AG10803 (cell line): Measurements from ENCODE around the gene WNT8B.

ENCODE experiments used
- DNase-seq: peaks from one replicate; pipeline ENCODE4 v3.0.0; 2010; ENCODE audit warnings: low read depth
- H3K4me3 ChIP-seq: 2 replicates; pipeline ENCODE4 v1.5.1; 2011; ENCODE audit warnings: mild to moderate bottlenecking, low read length, control low read depth
- TF ChIP-seq, protein P1 (sequence below): conservative IDR thresholded peaks from 2 replicates; pipeline ENCODE4 v1.5.1; 2011; ENCODE audit warnings: mild to moderate bottlenecking, low read length, control low read depth, inconsistent platforms

Gene WNT8B

DNA sequence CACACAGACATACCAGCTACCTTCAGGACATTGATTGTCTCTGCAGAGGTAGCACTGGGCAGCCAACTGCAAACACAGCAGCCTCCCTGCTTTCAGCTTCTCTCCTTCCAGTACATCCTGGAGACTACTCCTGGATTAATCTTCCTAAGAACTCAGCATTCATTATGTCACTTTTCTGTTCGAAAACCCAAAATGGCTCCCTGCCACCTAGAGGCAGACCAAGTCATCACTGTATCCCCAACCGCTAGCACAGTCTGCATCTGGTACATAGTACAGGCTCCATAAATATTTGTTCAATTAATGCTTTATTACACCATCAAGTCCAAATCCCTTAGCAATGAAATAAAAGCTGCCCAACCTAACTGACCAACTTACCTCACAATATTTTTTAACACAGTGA, 61.8 kb downstream of the WNT8B start:
- TF ChIP-seq, protein P1, sequence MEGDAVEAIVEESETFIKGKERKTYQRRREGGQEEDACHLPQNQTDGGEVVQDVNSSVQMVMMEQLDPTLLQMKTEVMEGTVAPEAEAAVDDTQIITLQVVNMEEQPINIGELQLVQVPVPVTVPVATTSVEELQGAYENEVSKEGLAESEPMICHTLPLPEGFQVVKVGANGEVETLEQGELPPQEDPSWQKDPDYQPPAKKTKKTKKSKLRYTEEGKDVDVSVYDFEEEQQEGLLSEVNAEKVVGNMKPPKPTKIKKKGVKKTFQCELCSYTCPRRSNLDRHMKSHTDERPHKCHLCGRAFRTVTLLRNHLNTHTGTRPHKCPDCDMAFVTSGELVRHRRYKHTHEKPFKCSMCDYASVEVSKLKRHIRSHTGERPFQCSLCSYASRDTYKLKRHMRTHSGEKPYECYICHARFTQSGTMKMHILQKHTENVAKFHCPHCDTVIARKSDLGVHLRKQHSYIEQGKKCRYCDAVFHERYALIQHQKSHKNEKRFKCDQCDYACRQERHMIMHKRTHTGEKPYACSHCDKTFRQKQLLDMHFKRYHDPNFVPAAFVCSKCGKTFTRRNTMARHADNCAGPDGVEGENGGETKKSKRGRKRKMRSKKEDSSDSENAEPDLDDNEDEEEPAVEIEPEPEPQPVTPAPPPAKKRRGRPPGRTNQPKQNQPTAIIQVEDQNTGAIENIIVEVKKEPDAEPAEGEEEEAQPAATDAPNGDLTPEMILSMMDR: no peak
- no peak for DNase-seq

DNA sequence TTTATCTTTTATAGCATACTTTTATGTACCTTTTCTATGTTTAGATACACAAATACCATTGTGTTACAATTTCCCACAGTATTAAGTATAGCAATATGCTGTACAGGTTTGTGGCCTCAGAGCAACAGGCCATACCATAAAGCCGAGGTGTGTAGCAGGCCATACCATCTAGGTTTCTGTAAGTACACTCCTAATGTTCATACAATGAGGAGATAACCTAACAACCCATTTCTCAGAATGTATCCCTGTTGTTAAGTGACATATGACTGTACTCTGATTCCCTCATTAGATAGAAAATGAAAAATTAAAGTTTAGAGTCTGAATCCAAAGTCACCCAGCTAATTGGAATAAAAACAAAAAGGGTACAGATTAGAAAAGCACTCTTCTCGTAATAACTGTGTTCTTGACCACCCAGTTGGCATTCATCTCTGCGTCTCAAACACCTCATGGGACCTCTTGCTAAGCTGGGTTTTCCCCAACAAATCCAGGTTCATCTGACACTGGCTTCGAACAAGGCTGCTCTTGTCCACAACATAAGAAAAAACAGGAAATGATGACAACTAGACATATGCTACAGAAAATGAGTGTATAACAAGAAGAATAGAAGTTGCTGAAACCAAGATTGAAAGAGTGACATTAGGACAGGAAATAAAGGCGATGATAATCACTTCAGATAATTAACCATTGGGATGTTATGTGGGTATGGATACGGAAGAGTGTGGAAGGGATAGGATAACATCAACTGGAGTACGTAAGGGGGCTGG, 65.5 kb downstream of the WNT8B start:
- peak overlapping the region; percentile 97 for H3K4me3 ChIP-seq
- no peak for DNase-seq
- TF ChIP-seq, protein P1: no peak

More for the DNA sequence above, 61.8 kb downstream of the WNT8B start:
- H3K4me3 ChIP-seq: no peak overlapping the region

DNA sequence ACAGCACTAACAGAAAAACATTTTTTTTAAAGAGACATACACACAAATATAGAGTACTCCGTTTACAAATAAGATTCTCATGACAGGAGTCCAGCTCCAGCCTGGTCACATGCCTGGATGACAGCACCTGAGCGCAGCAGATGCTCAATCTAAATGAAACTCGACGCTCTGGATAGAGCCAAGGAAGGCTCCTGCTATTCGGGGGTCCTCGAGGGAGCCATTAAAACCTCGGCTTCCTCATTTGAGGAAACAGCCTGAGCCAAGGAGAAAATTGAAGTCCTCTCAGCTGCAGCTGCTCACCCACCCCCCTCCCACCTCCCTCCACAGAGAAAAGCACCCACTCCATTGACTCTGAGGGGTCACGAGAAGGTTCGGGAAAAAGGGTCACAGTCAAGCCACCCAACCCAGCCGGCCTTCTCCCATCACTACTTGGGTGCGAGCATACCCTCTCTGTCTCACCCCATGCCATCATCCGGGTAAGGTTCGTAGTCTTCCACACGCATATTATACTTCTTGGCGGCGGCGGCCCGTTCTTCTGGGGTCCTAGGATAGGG, 66.2 kb downstream of the WNT8B start:
- peak overlapping the region; percentile 97 for H3K4me3 ChIP-seq
- TF ChIP-seq, protein P1: no peak
- no peak for DNase-seq

DNA sequence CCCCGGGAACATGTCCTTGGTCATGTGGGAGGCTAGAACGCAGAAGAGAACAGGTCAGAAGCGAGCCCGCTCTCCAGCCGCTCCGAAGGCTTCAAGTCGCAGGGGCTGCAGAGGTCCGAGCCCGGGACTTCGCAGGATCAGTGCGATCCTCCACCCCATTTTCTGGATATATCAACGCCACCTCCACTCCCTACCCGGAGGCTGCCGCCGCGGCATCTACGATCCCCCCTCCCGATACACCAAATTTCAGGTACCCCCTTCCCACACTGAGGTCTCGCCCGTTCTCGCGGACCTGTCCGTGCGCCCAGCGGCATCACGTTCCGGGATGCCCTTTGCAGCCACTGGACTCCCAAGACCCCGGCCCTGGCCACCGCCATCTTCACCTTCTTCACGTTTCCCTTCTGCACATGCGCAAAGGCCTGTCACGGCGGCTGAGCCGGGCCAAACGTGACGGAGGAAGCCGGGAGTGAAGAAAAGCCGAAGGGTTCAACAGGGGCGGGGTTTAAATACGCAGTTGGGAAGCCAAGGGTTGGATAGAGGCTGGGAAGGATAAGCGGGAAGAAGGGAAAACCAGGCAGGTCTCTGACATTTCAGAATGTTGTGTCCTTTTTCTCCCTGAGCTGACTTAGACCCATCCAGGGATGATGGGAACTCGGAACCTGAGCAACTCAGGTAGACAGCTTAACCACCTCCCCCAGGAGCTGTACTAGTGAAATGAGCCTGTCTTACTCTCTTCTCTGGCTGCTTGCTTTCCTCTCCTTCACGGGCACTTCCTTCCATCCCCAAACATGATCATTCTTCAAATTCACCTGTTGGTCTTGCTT, 66.9 kb downstream of the WNT8B start, which contains the start of gene NDUFB8:
TSS of gene NDUFB8 (minus strand) at position 397 of the 824 bp plus-strand sequence. CDS start at position 377, 20 bp downstream.
- TF ChIP-seq, protein P1: no peak
- H3K4me3 ChIP-seq: peak within 1 kb of the TSS; percentile 97
- DNase-seq: peak; percentile 75

DNA sequence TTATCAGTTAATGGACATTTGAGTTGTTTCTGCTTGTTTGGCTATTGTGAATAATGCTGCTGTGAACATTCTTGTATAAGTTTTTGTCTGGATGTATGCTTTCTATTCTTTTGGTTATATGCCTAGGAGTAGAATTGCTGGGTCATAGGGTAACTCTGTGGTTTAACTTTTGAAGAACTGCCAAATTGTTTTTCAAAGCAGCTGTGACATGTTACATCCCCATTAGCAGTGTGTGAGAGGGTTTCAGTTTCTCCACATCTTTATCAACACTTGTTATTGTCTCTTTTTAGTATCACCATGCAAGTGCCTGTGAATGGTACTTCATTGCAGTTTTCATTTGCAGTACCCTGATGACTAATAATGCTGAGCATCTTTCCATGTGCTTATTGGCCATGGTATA, 69.0 kb downstream of the WNT8B start:
- no peak for DNase-seq
- TF ChIP-seq, protein P1: no peak
- no peak overlapping the region for H3K4me3 ChIP-seq
